HG02571 (cell line): Measurements from ENCODE around the gene ROBO1.

Experiments
- ATAC-seq: cut with Tn5 transposase; IDR thresholded peaks from one replicate; pipeline ENCODE4 v1.9.1; 2021; ENCODE audit warnings: mild to moderate bottlenecking, moderate library complexity; ENCODE audit not compliant: unreplicated experiment

The ROBO1 gene

DNA sequence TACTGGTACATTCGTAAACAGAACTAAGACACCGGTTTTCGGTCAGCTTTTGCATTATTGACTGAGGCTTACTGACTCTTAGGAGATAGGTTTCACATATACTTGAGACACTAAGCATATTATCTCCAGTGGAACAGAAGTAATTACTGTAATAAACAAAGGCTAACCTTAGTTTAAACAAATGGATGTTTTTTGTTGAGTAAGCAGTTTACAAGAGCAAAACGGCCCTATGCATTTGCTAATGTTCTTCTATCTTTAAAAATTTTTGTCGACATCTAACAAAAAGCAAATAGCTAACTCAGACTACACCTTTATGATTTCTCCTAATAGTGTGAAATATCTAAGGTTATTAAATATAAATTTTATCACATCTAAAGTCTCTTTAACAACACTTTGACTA lies 664.5 kb downstream of the ROBO1 start:
- ATAC-seq: no peak

DNA sequence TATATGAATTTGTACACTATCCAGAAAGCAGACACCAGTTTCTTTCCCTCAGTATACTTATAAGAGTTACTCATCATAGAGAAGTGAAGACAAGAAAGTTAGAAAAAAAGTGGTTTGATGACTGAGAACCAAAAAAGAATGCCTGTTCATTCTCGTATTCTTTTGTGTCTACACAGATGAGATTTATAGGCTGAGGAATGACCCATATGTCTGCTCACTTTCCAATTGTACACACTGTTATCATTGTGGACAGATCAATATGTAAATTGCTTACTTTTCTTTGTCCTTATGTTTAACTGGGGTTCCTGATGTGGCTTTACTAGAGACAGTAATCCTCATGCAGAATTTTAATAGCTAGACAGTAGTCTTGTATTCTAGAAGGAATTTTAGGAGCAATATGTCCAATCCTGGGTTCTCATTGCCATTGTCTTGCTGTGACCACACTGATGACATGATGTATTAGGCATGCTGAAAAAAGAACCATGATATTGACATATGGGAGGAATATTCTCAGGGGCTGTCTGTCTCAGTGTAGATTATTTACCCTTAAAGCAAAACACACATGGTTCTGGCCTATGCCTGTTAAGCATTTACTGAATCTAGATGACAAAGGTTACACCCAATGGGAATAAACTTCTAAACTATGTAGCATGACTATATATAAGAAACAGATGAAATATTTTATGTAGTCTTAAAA lies 669.7 kb downstream of the ROBO1 start:
- ATAC-seq: no peak

DNA sequence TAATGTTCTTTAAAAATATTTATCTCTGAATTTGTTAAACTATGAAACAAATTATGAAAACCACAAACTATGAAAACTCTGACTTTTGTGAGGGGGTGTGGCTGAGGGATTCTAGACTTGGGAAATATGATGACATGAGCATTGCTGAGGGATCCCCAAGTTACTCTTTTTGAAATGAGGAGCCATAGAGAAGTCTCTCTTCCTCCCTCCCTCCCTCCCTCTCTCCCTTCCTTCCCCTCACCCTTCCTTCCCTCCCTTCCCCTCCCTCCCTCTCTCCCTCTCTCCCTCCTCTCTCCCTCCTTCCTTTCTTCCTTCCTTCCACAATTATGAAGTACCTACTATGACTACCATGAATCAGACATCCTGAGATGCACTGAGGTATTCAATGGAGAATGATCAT lies 673.1 kb downstream of the ROBO1 start:
- no peak for ATAC-seq

DNA sequence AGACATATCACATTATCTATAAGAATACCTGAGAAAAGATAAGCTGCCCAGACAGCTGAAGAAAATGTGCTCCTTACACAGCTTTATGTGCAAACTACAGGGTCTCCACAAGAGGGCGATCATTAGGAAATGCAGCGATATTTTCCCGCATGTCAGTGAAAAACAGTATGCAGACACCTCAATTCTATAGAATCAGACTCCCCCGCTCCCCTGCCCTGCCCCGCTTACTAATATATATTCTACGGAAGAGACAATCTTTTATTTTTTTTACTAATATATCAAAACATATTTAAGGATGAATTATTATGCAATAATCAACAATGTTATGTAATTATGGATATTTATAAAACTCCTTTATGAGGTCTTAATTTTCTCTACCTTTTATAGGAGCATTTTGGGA lies 681.3 kb downstream of the ROBO1 start:
- ATAC-seq: peak; percentile 81

DNA sequence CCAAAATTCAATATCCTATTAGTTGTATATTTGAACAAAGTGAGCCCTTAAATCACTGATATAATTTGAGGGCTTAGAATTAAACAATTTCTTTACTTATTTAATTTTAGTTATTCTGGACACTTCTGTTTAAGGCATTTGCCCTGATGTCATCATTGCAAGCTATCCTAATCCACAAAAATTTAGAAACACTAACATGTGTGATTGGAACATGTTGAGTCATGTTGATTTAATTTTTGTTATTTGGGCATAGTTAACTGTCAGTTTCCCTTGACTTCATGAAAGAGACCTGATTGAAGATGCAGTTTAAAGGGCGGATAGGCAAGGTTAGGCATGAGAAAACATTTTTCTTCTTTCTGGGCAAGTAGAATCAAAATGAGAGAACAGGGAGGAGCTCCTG lies 682.6 kb downstream of the ROBO1 start:
- no peak for ATAC-seq

DNA sequence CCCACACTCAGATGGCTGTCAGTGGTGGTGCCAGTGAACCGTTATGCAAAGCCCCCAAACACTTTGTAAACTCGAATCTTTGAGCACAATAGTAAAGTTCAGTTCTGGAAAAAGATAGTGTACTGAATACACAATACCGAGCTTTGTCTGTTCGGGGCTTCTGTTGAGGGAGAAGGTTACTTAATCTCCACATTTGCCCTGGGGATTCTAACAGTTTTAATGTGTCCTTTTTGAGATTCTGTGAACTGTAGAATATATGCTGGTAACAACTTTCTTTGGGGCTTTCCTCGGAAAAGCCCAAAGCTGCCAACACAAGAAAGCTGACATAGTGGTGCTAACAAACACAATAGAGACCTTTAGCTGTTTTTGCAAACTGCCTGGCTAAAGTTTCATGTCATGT lies 686.5 kb downstream of the ROBO1 start:
- no peak for ATAC-seq

DNA sequence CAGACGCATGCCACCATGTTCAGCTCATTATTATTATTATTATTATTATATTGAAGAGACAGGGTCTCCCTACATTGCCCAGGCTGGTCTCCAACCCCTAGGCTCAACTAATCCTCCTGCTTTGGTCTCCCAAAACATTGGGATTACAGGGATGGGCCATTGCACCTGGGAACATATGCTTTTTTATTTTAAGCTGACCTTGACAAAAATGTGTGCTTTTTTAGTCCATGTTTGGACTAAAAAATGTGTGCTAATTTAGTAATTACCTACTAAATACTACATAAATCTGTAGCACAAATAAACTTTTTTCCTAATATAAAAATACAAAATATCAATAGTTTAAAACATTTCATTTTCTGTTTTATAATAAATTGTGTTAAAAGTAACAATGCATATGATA lies 693.2 kb downstream of the ROBO1 start:
- ATAC-seq: no peak

DNA sequence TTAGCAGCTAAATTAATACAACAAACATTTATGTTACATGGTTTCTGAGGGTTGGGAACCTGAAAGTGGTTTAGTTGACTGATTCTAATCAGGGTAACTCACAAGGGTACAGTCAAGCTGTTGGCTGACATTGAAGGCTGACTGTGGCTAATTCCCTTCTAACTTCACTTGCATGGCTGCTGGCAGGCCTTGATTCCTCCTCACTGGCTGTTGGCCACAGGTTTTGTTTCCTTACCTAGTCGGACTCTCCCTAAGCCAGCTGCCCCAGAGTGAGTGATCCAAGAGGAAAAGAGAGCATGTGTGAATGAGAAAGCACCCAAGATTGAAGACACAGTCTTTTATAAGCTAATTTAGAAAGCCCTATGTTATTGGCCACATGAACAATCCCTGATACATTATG lies 700.1 kb downstream of the ROBO1 start:
- no peak for ATAC-seq

DNA sequence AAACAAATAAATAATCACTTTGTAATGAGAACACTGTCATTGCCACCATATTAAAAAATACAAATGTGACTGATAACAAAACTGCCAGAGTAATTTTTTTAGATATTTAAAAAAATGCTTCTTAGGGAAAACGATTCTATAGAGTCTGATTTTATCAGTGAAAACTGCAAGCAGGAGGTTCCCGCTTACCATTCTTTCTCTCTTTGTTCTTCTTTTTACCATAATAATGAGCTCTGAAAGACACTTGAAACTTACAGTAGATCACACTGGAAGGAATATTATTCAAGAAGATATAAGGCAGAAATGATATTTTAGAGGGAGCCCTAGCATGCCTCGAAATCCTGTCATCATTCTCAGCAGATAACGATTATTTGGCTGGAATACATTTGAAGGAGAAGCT lies 701.3 kb downstream of the ROBO1 start:
- no peak for ATAC-seq

DNA sequence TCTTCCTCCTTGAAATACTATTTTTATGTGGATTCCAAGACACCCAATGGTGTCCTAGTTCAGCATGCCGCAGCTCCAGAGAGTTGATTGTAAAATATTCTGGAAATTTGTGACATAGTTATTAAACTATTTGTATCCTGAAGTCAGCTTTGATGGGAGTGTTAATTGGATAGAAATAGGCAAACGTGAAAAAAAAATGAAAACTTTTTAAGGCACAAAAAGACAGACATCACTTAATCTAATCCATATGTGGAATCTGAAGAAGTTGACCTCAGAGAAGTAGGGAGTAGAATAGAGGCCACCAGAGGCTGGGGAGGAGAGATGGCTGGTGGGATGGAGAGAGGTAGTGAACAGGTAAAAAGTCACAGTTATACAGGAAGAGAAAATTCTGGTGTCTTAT lies 704.2 kb downstream of the ROBO1 start:
- no peak for ATAC-seq

DNA sequence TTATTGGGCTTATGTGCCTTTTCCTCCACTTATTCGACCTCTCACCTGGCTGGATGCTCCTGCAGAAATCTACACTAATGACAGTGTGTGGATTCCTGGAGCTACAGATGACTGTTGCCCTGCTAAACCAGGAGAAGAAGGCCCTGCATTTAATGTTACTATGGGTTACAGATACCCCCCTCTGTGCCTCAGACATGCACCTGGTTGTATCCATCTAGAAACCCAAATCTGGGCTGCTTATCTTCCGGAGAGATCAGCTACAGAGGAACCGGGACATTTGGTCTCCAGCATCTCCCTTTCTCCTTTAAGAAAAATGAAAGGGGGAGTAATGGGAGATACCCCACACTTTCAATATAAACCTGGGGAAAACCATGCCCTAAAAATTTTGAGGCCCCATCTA lies 710.0 kb downstream of the ROBO1 start:
- ATAC-seq: no peak

DNA sequence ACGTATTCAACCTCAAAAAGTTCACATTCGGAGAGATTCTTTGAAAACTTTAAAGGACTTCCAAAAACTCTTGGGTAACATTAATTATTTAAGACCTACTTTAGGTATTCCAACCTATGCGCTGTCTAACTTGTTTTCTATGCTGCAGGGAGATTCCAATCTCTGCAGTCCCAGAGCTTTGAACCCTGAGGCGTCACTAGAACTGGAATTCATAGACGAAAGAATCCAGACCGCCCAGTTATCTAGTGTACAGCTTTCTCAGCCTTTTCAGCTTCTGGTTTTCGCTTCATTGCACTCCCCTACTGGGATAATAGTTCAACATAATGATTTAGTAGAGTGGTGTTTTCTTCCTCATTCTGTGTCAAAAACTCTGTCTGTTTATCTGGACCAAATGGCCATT lies 711.3 kb downstream of the ROBO1 start:
- no peak for ATAC-seq

DNA sequence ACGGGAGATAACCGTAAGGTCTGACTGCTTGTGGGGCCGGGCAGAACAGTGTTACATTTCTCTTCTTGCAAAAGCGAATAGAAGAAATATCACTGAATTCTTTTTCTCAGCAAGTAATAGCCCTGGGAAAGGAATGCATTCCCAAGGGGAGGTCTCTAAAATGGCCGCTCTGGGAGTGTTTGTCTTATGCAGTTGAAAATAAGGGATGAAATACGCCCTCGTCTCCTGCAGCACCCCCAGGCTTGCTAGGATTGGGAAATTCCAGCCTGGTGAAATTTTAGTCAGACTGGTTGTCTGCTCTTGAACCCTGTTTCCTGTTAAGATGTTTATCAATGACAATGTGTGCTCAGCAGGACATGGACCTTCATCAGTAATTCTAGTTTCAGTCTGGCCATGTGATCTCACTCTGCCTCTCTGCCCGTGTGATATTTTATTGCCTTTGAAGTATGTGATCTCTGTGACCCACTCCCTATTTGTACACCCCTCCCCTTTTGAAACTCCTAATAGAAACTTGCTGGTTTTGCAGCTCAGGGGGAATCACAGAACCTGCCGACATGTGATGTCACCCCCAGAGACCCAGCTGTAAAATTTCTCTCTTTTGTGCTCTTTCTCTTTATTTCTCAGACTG lies 715.6 kb downstream of the ROBO1 start:
- no peak for ATAC-seq

DNA sequence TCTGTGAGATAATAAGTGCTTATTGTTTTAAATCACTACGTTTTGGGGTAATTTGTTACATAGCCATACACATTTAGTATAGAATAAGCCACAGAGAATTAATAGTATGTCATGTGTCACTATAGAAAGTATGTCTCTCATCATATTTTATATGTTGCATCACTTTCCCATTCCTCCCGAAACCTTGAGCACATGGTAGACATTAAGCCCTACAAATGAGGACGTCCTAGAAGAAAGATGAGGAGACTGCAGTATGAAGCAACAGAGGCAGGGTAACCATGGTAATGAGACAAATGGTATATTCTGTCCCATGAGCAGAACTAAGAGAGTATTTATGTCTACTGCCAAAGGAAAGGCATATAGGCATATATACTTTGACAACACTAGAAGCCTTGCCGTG lies 720.2 kb downstream of the ROBO1 start:
- ATAC-seq: no peak

DNA sequence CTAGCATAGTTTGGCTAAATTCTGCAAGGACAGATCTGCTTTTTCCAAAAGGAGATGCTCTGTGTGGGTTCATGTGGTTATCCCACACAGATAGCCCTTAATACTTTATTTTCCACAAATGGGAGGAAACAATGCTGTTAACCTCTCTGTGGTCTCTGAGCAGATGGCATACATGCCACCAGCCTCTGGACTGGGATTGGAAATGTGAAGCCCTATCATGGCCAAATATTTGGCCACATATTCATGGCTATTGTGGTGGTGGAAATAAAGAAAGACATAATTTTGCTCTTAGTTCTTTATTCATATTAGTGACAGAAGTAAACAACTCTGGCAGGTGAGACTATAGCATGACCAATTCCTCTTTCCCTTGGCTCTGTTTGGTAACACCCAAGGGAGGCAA lies 726.2 kb downstream of the ROBO1 start:
- ATAC-seq: no peak

DNA sequence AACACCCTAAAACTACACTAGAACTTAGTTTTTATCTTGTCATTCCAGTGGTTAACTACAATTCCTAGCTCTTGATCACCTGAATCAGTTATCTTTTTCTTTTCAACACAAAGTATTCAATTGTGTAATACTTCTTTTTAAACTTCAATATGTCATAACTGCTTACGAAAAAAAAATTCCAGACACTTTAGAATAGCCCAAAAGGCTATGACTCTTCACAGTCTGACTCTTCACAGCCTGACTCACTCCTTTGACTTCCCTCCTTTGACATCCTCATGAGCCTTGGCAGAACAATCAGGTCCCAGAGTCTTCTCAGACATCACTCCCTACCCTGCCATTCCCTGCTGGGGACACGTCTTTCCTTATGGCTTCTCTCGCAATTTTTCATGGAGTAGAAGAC lies 727.1 kb downstream of the ROBO1 start:
- ATAC-seq: no peak

DNA sequence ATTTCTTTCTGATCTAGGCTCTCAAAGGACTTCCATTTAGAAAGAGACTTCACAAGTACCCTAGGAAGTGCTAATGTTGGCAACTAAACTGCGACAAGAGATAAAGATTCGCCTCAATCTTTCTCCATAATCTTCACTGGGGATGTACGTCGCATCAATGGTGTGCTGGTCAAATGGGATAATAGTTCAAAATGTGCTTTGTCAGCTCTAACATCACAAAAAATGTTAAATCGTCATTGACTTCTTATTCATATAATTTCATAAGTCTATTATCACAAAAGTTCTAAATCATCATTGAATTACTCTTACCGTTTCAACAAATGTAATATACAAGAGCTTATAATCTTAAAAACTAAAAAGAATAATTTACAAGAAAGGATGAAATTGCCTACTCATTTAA lies 727.7 kb downstream of the ROBO1 start:
- no peak for ATAC-seq

DNA sequence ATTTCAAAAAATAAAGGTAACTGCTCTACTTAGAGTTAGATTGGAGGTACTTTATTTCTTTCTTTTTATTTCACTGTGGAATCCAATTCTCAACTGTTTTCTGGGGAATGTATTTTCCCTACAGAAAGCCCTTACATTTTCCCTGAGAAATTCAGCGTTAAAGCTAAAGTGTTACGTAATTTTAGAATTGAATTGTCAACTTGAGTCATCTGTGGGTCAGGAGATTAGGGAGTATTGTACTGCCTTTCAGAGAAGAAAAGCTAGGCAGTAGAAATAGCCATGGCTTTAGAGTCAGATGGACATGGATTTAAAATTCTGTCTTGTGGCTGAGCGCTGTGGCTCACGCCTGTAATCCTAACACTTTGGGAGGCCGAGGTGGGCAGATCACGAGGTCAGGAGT lies 728.6 kb downstream of the ROBO1 start:
- ATAC-seq: no peak

DNA sequence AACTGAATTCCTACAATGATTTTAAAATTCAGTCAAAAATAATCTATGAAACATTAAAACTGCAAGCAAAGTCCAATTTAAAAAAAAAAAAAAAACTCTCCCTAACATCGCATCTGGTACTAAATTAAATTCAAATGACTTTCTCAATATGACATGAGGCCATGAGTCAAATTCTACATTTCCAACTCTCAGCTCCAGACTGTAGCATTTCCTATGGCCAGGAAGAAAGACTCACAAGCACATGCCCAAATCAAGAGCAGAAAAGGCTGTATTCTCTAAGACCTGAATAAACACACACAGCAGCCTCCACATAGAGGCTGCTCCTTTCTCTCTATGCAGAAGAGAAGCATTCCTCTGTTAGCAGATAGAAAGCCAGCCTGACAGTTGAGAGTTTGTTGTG lies 729.2 kb downstream of the ROBO1 start:
- no peak for ATAC-seq

DNA sequence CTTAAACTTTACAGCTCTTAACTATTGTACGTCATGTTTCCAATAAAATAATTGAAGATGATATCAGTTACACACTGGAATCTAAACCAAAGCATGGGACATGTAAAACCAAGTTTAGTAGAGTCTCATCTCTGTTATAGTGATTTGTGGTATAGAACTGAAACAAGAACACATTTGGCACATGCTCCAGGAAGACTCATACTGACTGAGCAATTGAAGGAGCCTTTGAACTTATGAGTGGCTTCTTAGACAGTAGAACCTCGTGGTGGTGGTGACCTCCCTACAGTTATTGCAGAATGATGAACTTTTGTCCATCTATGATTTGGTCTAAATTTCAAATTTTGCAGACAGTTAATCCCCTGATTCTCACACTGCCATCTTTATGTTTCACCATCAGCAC lies 729.7 kb downstream of the ROBO1 start:
- ATAC-seq: no peak

DNA sequence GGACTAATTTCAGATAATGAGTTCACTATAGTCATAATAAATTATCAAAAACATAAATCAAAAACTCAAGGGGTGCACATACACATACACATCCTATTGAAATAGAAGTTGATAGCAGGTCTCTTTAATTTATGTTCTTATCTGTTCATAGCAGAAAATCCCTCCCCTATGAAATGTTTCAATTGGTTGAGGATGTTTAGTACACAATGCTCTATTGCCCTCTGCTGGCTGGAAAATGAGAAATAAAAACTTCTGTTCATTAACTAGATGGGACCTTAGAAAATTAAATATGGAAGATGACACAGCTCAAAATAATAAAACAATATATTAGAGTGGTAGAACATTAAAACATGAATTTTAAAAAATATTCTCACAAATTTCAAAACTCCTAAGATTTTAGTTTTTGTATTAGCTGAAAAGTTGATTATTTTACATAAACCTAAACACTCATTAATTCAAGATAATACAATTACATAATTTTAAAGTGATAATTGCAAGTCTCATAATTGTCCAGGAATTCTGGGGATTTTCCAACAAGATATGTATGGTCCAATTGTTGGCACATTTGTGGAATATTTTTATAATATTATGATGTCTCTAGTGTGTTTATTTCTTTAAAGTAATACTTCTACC lies 735.0 kb downstream of the ROBO1 start:
- no peak for ATAC-seq

DNA sequence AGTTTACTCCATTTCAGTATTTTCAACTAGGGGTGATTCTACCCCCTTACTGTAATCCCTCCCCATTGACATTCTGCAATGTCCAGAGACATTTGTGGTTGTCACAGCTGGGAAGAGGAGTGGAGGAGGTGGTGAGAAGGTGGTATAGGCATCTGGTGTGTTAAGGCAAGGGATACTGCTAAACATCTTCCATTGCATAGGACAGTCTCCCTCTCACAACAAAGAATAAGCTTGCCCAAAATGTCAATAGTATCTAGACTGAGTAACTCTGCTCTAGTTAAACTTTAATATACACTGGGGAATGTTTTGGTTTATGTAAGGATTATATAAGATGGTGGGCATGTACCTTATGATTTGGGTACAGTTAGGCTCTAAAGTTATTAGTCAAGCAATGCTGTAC lies 737.6 kb downstream of the ROBO1 start:
- no peak for ATAC-seq

DNA sequence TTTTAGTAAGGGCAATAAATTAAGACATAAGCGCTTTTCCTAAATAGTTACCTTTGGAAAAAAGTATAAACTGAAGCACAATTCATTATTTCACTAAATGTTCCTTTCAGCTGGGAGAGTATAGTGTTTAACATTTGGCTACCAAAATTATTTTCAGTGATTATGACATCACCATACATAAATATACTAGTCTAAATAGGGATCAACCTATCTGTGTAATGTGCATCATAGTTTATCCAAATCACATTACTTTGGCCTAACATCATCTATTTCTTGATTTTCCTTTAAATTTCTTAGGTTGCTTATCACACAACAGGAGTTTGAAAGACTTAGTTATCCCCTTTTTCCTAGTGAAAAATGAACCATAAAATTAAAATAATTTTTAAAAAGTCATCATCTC lies 738.9 kb downstream of the ROBO1 start:
- ATAC-seq: no peak
